HFF-Myc (cell line): ENCODE data around the gene ZNF664.

ENCODE experiments used
- DNase-seq: peaks from one replicate; pipeline ENCODE4 v3.0.0-alpha.2; 2011; ENCODE audit warnings: low read depth; ENCODE audit errors: extremely low read depth
- H3K4me3 ChIP-seq: replicated peaks from 2 replicates; pipeline ENCODE4 v1.5.1; 2011; ENCODE audit warnings: low read depth, mild to moderate bottlenecking, control low read depth, low read length
- TF ChIP-seq, protein P1 (sequence below): IDR thresholded peaks from 2 replicates; pipeline ENCODE4 v1.5.1; 2012; ENCODE audit warnings: mild to moderate bottlenecking, low read depth, low read length, control low read depth; ENCODE audit errors: missing control alignments

Gene ZNF664

DNA sequence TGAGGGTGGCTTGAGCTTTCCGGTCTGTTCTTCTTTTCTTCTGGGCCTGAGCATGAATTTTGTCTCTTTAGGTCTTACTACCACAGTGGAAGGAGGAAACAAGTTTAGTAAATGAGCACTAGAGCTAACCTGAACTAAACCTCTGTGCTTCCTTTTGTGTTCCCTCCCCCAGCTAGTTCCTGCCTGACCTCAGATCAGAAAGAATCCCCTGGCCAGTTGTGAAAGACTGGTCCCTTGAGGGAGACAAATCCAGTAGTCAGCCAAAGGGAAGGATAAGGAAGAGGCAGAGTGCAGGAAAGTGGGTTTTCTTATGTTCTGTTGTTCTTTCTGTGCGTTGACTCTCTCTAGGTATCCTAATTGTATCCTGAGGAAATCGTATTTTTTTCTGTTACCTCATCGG, 17.5 kb downstream of the ZNF664 start:
- TF ChIP-seq, protein P1, sequence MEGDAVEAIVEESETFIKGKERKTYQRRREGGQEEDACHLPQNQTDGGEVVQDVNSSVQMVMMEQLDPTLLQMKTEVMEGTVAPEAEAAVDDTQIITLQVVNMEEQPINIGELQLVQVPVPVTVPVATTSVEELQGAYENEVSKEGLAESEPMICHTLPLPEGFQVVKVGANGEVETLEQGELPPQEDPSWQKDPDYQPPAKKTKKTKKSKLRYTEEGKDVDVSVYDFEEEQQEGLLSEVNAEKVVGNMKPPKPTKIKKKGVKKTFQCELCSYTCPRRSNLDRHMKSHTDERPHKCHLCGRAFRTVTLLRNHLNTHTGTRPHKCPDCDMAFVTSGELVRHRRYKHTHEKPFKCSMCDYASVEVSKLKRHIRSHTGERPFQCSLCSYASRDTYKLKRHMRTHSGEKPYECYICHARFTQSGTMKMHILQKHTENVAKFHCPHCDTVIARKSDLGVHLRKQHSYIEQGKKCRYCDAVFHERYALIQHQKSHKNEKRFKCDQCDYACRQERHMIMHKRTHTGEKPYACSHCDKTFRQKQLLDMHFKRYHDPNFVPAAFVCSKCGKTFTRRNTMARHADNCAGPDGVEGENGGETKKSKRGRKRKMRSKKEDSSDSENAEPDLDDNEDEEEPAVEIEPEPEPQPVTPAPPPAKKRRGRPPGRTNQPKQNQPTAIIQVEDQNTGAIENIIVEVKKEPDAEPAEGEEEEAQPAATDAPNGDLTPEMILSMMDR = no peak

DNA sequence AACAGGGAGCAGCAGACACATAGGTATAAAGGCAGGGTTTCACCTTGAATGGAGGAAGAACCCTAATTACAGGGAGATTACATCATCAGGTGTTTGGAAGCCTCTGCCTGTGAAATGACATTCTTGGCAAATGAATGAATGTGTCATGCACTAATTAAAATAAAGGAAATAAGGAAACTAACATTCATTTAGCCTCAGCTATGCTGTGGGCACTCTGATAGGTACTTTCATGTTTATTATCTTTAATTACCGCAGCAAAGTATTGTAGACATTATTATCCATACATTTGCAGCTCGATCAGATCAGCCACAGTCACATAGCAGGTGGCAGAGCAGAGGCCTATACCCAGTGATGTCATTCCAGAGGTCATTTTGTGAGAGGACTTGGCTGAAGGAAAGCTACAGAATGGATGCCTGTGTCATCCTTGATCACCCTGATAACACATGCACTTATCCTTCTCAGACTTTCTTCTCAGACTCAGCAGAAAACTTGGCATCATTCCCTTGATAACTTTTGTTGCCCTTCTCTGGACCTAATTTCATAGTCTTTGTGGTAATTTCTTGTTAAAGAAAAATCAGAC, 18.4 kb downstream of the ZNF664 start:
- TF ChIP-seq, protein P1 = no peak
- no peak overlapping the region for H3K4me3 ChIP-seq
- DNase-seq = no peak

More for the DNA sequence above, 17.5 kb downstream of the ZNF664 start:
- no peak overlapping the region for H3K4me3 ChIP-seq
- DNase-seq = no peak

DNA sequence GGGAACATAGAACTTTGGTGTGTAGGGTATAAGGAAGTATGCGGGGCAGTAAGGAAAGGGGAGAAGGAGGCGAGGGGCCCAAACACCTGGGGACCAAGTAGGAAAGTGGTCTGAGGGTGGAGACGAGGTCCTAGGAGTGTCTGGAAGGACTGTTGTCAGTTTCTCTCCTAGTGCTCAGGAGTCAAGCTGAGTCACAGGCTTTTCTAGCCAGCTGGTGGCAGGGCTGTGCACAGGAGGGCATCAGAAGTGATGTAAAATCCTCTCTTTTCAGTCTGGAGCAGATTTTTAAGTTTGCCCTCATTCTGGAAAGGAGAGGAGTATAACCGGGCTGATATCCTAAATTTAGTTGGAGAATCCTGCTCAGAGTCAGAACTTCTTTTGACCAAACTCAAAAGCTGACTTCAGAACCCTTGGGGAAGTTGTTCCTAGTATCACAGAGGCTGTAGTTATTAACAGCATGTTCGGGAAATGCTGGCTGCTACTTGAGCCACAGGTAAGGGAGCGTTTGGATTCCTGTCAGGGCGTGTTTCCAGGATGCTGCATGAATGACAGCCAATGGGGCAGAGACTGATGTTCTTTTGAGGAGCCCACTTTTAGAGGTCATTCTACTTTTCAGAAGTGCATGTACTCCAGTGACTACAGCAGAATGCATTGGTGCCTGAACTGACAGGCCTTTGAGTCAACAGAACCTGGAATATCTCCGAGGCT, 19.3 kb downstream of the ZNF664 start:
- DNase-seq = no peak
- no peak overlapping the region for H3K4me3 ChIP-seq
- TF ChIP-seq, protein P1 = no peak

DNA sequence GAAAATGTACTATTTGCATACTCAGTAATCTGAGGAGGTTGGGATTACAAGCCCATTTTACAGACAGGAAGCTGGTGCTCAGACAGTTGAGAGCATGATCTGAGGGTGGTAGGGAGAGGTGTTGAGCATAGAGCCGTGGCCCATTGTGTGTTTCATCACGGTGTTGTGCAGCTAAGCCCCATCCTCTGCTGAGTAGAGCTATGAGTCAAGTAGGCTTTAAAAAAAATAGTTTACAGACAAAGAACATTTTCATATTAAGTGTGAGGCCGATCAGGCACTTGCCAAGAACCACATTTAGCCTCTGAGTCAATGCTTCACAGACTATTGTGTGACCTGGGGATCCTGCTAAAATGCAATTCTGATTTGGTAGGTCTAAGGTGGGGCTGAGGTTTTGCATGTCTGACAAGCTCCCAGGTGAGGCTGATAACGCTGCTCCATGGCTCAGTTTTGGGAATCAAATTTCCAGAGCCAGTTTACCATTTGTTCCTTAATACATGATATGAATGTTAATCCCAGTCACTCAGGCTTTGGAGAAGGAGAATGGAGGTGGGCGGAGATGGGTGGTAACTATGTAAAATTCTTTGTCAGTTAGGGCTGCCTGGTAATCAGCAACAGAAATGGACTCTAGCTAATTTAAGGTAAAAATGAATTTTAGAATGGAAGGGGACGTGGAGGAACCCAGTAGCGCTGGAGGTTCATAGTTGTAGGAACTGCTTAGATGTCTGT, 22.2 kb downstream of the ZNF664 start:
- H3K4me3 ChIP-seq = no peak overlapping the region
- TF ChIP-seq, protein P1 = no peak
- peak; percentile 30 for DNase-seq

DNA sequence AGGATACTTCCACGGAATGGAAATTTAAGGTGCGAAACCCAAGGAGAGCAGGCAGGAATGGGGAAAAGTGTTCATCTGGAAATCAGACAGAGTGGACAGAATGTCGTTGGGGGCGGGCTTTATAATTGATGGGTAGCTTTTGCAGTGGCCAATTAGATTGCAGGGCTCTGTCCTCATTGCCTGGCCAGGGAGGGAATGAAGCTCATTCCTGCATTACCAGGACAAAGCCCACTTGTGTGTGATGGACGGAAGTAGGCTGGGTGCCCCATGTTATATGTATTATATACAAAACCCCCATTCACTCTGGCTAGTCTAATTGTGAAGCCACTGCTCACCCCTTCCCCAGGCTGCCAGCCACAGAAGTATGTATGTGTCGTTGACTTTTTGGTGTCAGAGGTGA, 23.6 kb downstream of the ZNF664 start:
- TF ChIP-seq, protein P1 = no peak
- H3K4me3 ChIP-seq = no peak overlapping the region
- no peak for DNase-seq

DNA sequence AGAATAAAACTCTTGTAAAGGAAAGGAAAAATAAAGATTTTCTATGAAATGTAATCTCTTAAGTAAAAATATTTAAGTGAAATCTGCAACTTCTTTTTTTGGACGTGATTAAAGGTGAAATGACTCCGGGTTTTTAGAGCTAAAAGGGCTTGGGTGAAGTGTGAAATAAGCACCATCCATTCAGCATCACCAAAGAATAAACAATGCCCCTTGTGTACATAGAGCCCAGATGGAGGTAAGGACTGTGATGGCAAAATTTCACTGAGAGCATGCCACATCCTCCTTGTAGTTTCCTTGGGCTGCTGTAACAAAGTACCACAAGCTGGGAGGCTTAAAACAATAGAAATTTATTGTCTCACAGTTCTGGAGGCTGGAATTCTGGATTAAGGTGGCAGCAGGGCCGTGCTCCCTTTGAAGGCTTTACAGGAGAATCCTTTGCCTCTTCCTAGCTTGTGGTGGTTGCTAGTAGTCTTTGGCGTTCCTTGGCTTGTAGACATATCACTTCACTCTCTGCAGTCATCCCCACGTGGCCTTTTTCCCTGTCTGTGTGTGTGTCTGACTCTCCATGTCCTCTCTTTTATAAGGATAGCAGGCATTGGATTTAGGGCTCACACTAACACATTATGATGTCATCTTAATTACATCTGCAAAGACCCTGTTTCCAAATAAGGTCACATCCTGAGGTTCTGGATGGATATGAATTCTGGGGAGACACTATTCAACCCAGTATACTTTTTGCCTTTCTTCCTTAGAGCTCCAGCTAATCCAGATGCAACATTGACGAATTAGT, 24.2 kb downstream of the ZNF664 start:
- no peak overlapping the region for H3K4me3 ChIP-seq
- no peak for DNase-seq
- TF ChIP-seq, protein P1 = no peak
